HL-60 (cell line): ENCODE results near the gene DENND10.
A peak's percentile ranks its signal among the peaks of the same experiment; 100 is the strongest.
"Not testable (repeated sequence)": the region's sequence is repeated elsewhere in the genome, so short reads cannot be mapped to it uniquely, and the experiment has no call there.

Experiments
- DNase-seq, 2 experiments: peaks; one replicate each; pipeline ENCODE4 v3.0.0-alpha.2; 2010 to 2020; ENCODE audit warnings: low read depth in 1 of 2, low spot score in 1 of 2
- H3K27ac ChIP-seq: fragments of 250-450 bp; sonication (Bioruptor Pico); replicated peaks from 2 replicates; pipeline ENCODE4 v1.5.1; 2020; ENCODE audit warnings: mild to moderate bottlenecking, moderate library complexity
- H3K27me3 ChIP-seq: fragments of 250-450 bp; sonication (Bioruptor Pico); 2 replicates; pipeline ENCODE4 v1.5.1; 2021; ENCODE audit warnings: mild to moderate bottlenecking, moderate library complexity; ENCODE audit not compliant: insufficient read depth, poor library complexity, severe bottlenecking
- H3K4me3 ChIP-seq: replicated peaks from 2 replicates; pipeline ENCODE4 v1.5.1; 2011; ENCODE audit warnings: mild to moderate bottlenecking, control low read depth, low read length; ENCODE audit not compliant: insufficient read depth
- CTCF ChIP-seq: IDR thresholded peaks from one replicate; pipeline ENCODE4 v1.5.1; 2011; ENCODE audit warnings: low read length, control low read depth, inconsistent platforms; ENCODE audit not compliant: insufficient read depth
- GABPA ChIP-seq: IDR thresholded peaks from 2 replicates; pipeline ENCODE4 v1.6.1; 2012; ENCODE audit warnings: low read depth
- POLR2AphosphoS5 ChIP-seq: IDR thresholded peaks from 2 replicates; pipeline ENCODE4 v1.6.1; 2012; ENCODE audit warnings: low read depth
- REST ChIP-seq: IDR thresholded peaks from 2 replicates; pipeline ENCODE4 v1.6.1; 2012; ENCODE audit warnings: low read depth; ENCODE audit not compliant: insufficient replicate concordance
- SPI1 ChIP-seq: IDR thresholded peaks from 2 replicates; pipeline ENCODE4 v1.6.1; 2012; ENCODE audit warnings: low read depth, mild to moderate bottlenecking, borderline replicate concordance

The DENND10 gene

GRCh38 chr10:119133949-119134348 is 30.0 kb downstream of the DENND10 start:
- Histone ChIP-seq H3K27ac (peak overlapping the region; percentile 97), H3K27me3 (no peaks in the 10 kb centered on the region), H3K4me3 (no peak overlapping the region)
- DNase-seq, result peak in 1 of 2 experiments; percentile 72
- TF ChIP-seq CTCF, result no peak
- TF ChIP-seq POLR2AphosphoS5, result peak; percentile 11; the same call in 1 of the 2 replicates

- no peaks in the 10 kb centered on the region for H3K27me3 ChIP-seq
- TF ChIP-seq POLR2AphosphoS5 (peak; percentile 89), REST (peak; percentile 57), SPI1 (peak; percentile 59; the same call in 1 of the 2 replicates), GABPA (peak; percentile 50; the same call in 1 of the 2 replicates), CTCF (no peak)
- no peak overlapping the region for H3K4me3 ChIP-seq
- peak; percentile 91 to 93 for DNase-seq
- H3K27ac ChIP-seq, result peak overlapping the region; percentile 97
Observed at GRCh38 chr10:119135513-119135881, 31.6 kb downstream of the DENND10 start.

GRCh38 chr10:119136084-119136483 is 32.2 kb downstream of the DENND10 start:
- no peak overlapping the region for H3K4me3 ChIP-seq
- DNase-seq, result no peak
- no peaks in the 10 kb centered on the region for H3K27me3 ChIP-seq
- TF ChIP-seq SPI1 (no peak), REST (no peak), POLR2AphosphoS5 (no peak), GABPA (no peak), CTCF (no peak)
- peak overlapping the region; percentile 97 for H3K27ac ChIP-seq

- peak in 1 of 2 experiments; percentile 21 for DNase-seq
- not testable (repeated sequence) for H3K4me3 ChIP-seq, H3K27me3 ChIP-seq
- H3K27ac ChIP-seq, result peak overlapping the region; percentile 78
Observed at GRCh38 chr10:119137878-119138277, 34.0 kb downstream of the DENND10 start.
